ENCODE results near the gene MYO15B.
"Not testable (repeated sequence)": the region's sequence is repeated elsewhere in the genome, so short reads cannot be mapped to it uniquely, and the experiment has no call there.

The MYO15B gene

GRCh38 chr17:75583197-75583596, 4.4 kb upstream of the MYO15B start:
- DNase-seq = not testable (repeated sequence)

GRCh38 chr17:75584849-75585175, 2.8 kb upstream of the MYO15B start:
- no peak for DNase-seq

- DNase-seq = no peak
These were observed 1.0 kb downstream of the MYO15B start for GRCh38 chr17:75588596-75589011.

- DNase-seq = peak; percentile 92
These were observed 1.7 kb downstream of the MYO15B start for GRCh38 chr17:75589012-75589918.

GRCh38 chr17:75589919-75590303, 2.3 kb downstream of the MYO15B start:
- no peak for DNase-seq

GRCh38 chr17:75590314-75590761, 2.7 kb downstream of the MYO15B start:
- DNase-seq = no peak

GRCh38 chr17:75590849-75591721, 3.5 kb downstream of the MYO15B start:
- DNase-seq = no peak

- DNase-seq = no peak
These were observed 4.2 kb downstream of the MYO15B start for GRCh38 chr17:75591722-75592302.

GRCh38 chr17:75592348-75593020, 4.9 kb downstream of the MYO15B start:
- DNase-seq = no peak

- DNase-seq = not testable (repeated sequence)
These were observed 5.8 kb downstream of the MYO15B start for GRCh38 chr17:75593430-75593829.

- DNase-seq = no peak
These were observed 7.1 kb downstream of the MYO15B start for GRCh38 chr17:75594499-75595283.

GRCh38 chr17:75595284-75595919, 7.8 kb downstream of the MYO15B start:
- no peak for DNase-seq

- DNase-seq = no peak
These were observed 8.3 kb downstream of the MYO15B start for GRCh38 chr17:75595920-75596313.

- no peak for DNase-seq
These were observed 8.9 kb downstream of the MYO15B start for GRCh38 chr17:75596320-75597087.

GRCh38 chr17:75601057-75601987, 13.7 kb downstream of the MYO15B start:
- peak; percentile 83 for DNase-seq

- DNase-seq = no peak
These were observed 15.0 kb downstream of the MYO15B start for GRCh38 chr17:75602644-75603043.

- DNase-seq = no peak
These were observed 15.5 kb downstream of the MYO15B start for GRCh38 chr17:75603123-75603522.

- DNase-seq = no peak
These were observed 16.6 kb downstream of the MYO15B start for GRCh38 chr17:75604034-75604695.

GRCh38 chr17:75605790-75606189, 18.2 kb downstream of the MYO15B start:
- no peak for DNase-seq
